Measurements from ENCODE around the gene ADH4. TPM values are rescaled to one million over a fixed set of nuclear protein-coding genes. Genes with fewer than 3 reads are reported as not detected.
"Not testable (repeated sequence)": the region's sequence is repeated elsewhere in the genome, so short reads cannot be mapped to it uniquely, and the experiment has no call there.

Gene ADH4
- total RNA-seq, 2 donors from 2014 or later, result not detected

GRCh38 chr4:99084595-99084994, 59.5 kb downstream of the ADH4 start:
- DNase-seq (ENCODE audit: low spot score), result no peak
- Mint-ChIP-seq H3K9me3 (no peaks in the 10 kb centered on the region), H3K4me3 (no peak overlapping the region), H3K36me3 (peaks cover 12% of the 10 kb centered on the region), H3K27ac (no peak overlapping the region), H3K4me1 (ENCODE audit: low read depth in 2 of 2) (peaks cover 28 to 32% of the 10 kb centered on the region in 2 donors), H3K27me3 (no peaks in the 10 kb centered on the region)
- ATAC-seq, result no peak

DNA sequence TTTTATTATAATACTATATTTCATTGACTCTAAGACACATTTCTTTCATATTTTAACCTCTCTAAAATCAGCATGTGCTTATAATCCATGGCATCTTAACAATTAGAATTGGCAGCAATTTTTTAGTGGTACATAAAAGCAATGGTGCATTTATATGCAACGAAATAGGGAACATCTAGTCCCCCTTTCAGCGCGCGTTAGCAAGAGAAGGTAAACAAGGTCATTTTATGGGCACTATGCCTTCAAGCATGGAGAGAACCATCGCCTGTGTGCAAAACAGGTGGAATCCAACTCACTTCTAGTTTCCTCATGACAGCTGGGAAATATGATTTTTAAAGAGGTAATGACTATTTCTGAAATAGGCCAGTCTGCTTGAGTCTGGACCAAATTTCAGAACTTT, 61.9 kb downstream of the ADH4 start:
- Mint-ChIP-seq H3K9me3 (no peaks in the 10 kb centered on the region), H3K27me3 (no peaks in the 10 kb centered on the region), H3K4me3 (no peak overlapping the region), H3K27ac (no peak overlapping the region), H3K36me3 (peaks cover 17% of the 10 kb centered on the region), H3K4me1 (ENCODE audit: low read depth in 2 of 2) (peaks cover 9 to 13% of the 10 kb centered on the region in 2 donors)
- DNase-seq (ENCODE audit: low spot score), result no peak
- no peak for ATAC-seq

- DNase-seq (ENCODE audit: low spot score); H3K4me1 Mint-ChIP-seq (ENCODE audit: low read depth in 2 of 2); H3K4me3 Mint-ChIP-seq; ATAC-seq; H3K9me3 Mint-ChIP-seq; H3K27me3 Mint-ChIP-seq; H3K27ac Mint-ChIP-seq: not testable (repeated sequence)
- peaks cover 23% of the 10 kb centered on the region for H3K36me3 Mint-ChIP-seq
Measured at GRCh38 chr4:99080869-99081268, 63.2 kb downstream of the ADH4 start.

DNA sequence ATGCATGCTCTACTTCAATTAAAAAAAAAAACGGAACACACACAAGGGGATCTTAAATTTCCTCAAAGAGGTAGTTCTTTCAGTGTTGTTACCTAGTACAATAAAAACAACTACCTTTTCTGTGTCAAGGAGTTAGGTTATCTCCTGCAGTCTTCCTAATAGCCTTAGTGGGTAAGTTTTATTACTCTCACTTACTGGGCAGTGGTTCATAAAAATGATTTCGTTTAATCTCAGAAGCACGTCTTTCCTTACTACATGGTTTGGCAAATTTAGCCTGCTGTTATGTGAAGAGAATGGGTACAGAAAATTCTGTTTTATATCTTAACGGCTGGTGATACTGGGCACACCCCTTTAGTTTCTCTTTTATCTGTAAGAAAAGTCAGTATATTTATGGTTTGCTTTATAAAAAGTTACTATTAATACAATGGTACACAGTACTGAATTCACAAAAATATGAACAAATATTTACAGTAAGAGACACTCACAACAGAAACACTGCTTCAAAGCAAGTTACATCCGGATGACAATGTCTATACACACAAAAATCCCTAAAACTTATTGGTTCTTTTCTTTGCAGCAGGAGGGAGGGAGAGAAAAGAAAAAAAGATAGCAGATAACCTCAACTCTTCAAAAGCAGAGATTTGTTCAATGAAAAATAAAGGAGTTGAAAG, 64.3 kb downstream of the ADH4 start:
- ATAC-seq, result no peak
- Mint-ChIP-seq H3K4me3 (no peak overlapping the region), H3K27ac (peak overlapping the region in 1 of 2 donors; percentile 45), H3K36me3 (peaks cover 27% of the 10 kb centered on the region), H3K9me3 (no peaks in the 10 kb centered on the region), H3K27me3 (no peaks in the 10 kb centered on the region), H3K4me1 (ENCODE audit: low read depth in 2 of 2) (peaks cover 0 to 3% of the 10 kb centered on the region in 2 donors)
- no peak for DNase-seq (ENCODE audit: low spot score)

DNA sequence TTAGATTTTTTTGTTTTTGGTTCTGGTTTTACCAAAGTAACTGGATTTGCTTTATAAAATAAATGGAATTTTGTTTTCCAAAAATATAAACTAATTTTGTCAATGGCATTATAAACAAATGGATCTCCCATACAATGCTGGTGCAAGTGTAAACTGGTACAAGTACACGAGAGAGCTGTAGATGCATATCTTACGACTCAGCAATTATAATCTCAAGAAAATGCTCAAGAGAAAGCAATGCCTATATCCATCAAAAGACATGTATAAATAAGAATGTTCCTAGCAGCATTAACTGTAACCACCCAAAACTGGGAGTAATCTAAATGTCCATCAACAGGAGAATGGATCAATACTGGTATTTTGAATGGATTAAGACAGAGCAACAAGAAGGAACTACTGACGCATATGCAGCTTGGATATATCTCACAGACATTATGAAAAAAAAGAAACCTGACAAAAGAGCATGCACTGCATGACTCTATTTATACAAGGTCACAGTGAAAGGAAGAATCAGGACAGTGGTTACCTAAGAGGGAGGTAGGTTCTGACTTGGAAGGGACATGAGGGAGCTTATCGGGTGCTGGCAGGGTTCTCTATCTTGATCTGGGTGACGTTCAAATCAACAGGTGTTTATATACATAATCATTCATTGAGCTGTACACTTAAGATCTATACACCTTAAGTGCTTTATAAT, 65.0 kb downstream of the ADH4 start:
- H3K36me3 Mint-ChIP-seq, result peaks cover 27% of the 10 kb centered on the region
- no peak for DNase-seq (ENCODE audit: low spot score)
- no peak overlapping the region for H3K4me3 Mint-ChIP-seq
- ATAC-seq, result no peak
- no peaks in the 10 kb centered on the region for H3K9me3 Mint-ChIP-seq
- no peaks in the 10 kb centered on the region for H3K27me3 Mint-ChIP-seq
- peaks cover 0 to 3% of the 10 kb centered on the region in 2 donors for H3K4me1 Mint-ChIP-seq (ENCODE audit: low read depth in 2 of 2)
- H3K27ac Mint-ChIP-seq, result no peak overlapping the region

- Mint-ChIP-seq H3K27ac (no peak overlapping the region), H3K4me3 (no peak overlapping the region), H3K9me3 (no peaks in the 10 kb centered on the region), H3K36me3 (peaks cover 25% of the 10 kb centered on the region), H3K27me3 (no peaks in the 10 kb centered on the region), H3K4me1 (ENCODE audit: low read depth in 2 of 2) (no peaks in the 10 kb centered on the region)
- DNase-seq (ENCODE audit: low spot score) (no peak), ATAC-seq (no peak)
Measured at GRCh38 chr4:99078336-99078735, 65.8 kb downstream of the ADH4 start.

DNA sequence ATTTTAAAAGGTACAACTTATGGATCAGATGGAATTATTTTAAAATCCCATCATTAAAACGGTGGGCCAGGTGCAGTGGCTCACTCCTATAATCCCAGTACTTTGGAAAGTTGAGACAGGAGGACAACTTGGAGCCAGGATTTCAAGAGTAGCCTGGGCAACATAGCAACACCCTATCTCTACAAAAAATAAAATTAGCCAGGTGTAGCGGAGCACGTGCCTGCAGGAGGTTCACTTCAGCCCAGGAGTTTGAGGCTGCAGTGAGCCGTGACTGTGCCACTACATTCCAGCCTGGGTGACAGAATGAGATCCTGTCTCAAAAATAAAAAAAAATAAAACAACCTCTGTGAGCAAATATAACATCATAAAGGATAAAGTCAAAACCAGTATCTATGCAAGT, 66.9 kb downstream of the ADH4 start:
- no peak overlapping the region for H3K27ac Mint-ChIP-seq
- no peaks in the 10 kb centered on the region for H3K9me3 Mint-ChIP-seq
- ATAC-seq (no peak), DNase-seq (ENCODE audit: low spot score) (no peak)
- H3K36me3 Mint-ChIP-seq, result peaks cover 31% of the 10 kb centered on the region
- no peaks in the 10 kb centered on the region for H3K4me1 Mint-ChIP-seq (ENCODE audit: low read depth in 2 of 2)
- no peaks in the 10 kb centered on the region for H3K27me3 Mint-ChIP-seq
- H3K4me3 Mint-ChIP-seq, result no peak overlapping the region

- Mint-ChIP-seq H3K27me3 (no peaks in the 10 kb centered on the region), H3K4me3 (no peak overlapping the region), H3K36me3 (peaks cover 31% of the 10 kb centered on the region), H3K27ac (no peak overlapping the region), H3K9me3 (no peaks in the 10 kb centered on the region), H3K4me1 (ENCODE audit: low read depth in 2 of 2) (no peaks in the 10 kb centered on the region)
- DNase-seq (ENCODE audit: low spot score) (no peak), ATAC-seq (no peak)
Measured at GRCh38 chr4:99076292-99076976, 67.7 kb downstream of the ADH4 start.

- no peak for ATAC-seq
- H3K27ac Mint-ChIP-seq, result no peak overlapping the region
- DNase-seq (ENCODE audit: low spot score), result no peak
- H3K36me3 Mint-ChIP-seq, result peaks cover 25% of the 10 kb centered on the region
- H3K4me3 Mint-ChIP-seq, result no peak overlapping the region
- no peaks in the 10 kb centered on the region for H3K27me3 Mint-ChIP-seq
- no peaks in the 10 kb centered on the region for H3K9me3 Mint-ChIP-seq
- H3K4me1 Mint-ChIP-seq (ENCODE audit: low read depth in 2 of 2), result no peaks in the 10 kb centered on the region
Measured at GRCh38 chr4:99074816-99075215, 69.3 kb downstream of the ADH4 start.

Other genes with a start within 250 kb of the ADH4 start
- gene EIF4E, start 215.2 kb downstream of the ADH4 start, total RNA-seq, result 100 to 1,000 TPM; 106 to 107 TPM
- gene METAP1, start 148.6 kb downstream of the ADH4 start, total RNA-seq, result 10 to 100 TPM; 46.6 to 62.0 TPM
- 10 to 100 TPM; 53.0 to 62.3 TPM for gene ADH5, start 55.5 kb downstream of the ADH4 start, total RNA-seq
- not detected for gene ADH6, start 74.9 kb upstream of the ADH4 start, total RNA-seq
- not detected for gene ADH1A, start 146.7 kb upstream of the ADH4 start, total RNA-seq
- not detected for gene ADH1B, start 177.1 kb upstream of the ADH4 start, total RNA-seq
- gene ADH1C, start 208.4 kb upstream of the ADH4 start, total RNA-seq, result not detected